Measurements from ENCODE around the gene CILP2.

The CILP2 gene

DNA sequence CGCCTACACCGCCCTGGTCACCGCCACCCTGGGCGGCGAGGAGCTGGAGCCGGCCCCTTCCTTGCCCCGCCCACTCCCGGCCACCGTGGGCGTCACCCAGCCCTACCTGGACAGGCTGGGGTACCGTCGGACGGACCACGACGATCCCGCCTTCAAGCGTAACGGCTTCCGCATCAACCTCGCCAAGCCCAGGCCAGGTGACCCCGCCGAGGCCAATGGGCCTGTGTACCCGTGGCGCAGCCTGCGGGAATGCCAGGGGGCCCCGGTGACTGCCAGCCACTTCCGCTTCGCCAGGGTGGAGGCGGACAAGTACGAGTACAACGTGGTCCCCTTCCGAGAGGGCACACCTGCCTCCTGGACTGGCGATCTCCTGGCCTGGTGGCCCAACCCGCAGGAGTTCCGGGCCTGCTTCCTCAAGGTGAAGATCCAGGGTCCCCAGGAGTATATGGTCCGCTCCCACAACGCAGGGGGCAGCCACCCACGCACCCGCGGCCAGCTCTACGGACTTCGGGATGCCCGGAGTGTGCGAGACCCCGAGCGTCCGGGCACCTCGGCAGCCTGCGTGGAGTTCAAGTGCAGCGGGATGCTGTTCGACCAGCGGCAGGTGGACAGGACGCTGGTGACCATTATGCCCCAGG lies 7.0 kb downstream of the CILP2 start:
- no peak for DNase-seq

DNA sequence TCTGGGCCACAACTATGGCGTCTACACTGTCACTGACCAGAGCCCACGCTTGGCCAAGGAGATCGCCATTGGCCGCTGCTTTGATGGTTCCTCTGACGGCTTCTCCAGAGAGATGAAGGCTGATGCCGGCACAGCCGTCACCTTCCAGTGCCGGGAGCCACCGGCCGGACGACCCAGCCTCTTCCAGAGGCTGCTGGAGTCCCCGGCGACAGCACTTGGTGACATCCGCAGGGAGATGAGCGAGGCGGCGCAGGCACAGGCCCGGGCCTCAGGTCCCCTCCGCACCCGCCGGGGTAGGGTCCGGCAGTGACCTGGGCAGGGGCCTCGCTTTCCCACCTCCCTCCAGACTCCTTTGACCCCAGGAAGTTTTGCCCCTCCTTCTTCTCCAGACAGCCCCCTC lies 7.6 kb downstream of the CILP2 start:
- no peak for DNase-seq

DNA sequence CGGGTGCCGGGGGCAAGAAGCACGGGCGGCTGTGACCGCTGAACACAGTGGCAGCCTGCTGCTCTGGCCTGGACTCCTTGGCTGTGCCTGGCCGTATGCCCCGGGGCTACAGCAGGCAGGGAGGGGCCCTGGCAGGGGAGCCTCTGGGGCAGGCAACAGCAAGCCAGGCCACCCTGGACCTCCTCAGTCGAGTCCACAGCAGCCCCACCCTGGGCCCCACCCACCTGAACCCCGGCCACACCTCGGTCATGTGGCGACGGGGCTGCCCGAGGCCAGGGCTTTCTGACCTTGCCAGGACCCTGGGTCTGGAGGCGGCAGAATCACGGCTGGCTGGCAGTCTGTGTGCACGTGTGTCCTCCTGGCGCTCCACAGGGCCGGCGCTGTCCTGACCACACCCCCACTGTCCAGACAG lies 8.7 kb downstream of the CILP2 start:
- DNase-seq = no peak

DNA sequence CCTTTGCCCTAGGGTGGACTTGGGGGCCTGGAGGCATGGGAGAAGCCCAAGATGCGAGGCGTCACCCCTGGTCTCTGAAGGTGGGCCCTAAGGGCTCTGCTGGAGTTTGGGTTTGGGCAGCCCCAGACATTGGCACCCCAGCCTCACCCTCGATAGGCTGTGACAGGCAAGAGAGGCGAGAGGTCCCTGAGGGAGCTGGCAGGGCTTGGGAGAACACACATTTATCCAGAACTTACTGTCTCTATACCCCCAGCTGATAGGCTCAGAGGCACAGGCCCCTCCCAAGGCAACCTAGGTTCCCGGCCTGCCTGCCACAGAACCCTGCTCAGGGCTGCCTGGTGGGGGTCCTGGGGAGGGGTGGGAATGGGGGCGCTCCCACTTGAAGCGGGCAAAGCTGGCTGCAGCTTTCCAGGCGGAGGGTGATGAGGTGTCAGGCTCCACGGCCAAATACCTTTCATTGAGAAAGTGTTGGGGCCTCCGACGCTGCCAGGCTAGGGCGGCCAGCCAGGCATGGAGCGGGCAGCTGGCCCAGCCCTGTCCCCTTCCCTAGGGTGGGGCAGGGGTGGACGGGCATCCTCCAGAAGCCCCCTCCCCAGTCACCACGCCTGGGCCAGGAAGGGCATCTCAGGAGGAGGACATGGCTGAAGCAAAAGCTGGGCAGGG lies 9.7 kb downstream of the CILP2 start:
- no peak for DNase-seq

DNA sequence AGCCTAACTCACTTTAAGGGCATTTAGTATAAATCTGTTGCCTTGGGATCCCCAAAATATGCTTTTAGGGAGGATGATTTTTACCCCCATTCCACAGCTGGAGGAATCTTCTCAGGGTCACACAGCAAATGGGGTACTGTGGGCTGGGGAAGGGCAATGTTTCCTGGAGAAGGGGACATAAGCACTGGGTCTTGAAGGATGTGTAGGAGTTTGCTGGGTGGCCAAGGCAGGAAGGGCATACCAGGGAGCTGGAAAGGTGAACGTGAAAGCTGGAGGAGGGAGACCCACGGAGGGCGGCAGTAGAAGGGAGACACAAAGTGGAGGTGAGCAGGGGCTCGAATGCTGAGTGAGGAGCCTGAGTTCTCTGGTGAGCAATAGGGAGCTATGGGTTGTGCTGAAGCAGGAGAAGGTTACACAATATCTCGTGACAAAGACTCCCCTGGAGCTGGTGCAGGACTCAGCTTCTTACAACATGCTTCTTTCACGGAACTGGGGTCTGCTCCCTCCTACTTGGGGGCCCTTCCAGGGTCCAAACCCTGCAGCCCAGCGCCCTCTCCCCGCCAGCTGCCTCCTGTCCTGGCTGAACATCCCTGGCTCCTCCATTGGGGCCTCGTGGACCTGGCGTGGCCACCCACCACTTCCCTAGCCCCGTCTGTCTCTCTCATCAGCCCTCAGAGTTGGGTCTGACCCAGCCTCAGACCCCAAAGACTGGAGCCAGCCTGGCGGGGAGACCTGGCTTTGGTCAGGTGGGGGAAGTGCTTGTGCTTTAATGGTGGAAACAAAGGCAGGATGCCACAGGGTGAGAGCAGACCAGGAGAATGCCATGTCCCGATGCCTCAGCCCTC lies 11.1 kb downstream of the CILP2 start:
- no peak for DNase-seq

DNA sequence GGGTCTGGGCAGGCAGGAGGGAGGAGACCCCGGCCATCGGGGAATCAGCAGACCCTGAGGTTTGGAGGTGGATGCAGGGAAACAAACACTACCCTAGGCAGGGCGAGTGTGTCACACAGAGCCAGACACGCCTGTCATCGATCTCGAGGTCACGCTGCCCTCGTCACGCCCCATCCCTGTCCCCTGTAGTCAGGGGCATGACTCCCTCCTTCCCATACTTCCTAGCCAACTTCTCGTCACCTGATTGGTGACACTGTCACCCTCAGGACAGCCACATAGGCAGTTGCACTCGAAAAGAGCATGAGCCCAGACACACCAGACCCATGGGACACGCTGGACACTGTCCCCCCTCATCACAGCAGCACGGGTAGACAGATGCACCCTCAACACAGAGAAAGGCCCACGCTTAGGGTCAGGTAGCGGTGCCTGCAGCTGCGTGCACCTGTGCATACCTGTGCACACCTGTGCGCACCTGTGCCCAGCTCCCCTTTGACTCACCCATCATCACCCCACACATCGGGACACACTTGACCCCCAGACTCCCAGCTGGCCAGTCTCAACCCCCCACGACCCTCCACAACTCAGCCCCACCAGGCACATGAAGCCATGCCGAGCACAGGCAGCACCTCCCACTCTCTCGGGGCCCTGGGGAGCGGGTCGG lies 11.9 kb downstream of the CILP2 start:
- DNase-seq = no peak

DNA sequence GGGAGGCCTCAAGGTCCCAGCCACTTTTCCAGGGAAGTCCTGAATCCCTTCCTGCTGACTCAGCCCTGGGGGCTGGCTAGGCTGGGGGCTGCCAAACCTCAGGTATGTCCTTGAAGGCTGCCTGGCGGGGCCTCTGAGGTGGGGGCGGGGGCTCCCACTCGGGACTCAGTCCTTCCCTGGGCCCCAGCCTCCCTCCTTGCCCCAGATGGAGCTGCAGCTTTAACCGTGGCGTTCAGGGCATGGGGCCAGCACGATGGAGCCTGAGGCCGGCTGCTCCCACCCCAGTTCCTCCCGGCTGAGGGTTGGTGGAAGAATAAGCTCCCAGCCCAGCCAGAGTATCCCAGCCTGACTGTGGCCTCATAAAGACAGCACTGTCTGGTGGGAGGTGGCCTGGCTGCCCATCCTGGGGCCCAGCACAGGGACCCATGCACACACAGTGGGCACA lies 12.4 kb downstream of the CILP2 start:
- DNase-seq = no peak

DNA sequence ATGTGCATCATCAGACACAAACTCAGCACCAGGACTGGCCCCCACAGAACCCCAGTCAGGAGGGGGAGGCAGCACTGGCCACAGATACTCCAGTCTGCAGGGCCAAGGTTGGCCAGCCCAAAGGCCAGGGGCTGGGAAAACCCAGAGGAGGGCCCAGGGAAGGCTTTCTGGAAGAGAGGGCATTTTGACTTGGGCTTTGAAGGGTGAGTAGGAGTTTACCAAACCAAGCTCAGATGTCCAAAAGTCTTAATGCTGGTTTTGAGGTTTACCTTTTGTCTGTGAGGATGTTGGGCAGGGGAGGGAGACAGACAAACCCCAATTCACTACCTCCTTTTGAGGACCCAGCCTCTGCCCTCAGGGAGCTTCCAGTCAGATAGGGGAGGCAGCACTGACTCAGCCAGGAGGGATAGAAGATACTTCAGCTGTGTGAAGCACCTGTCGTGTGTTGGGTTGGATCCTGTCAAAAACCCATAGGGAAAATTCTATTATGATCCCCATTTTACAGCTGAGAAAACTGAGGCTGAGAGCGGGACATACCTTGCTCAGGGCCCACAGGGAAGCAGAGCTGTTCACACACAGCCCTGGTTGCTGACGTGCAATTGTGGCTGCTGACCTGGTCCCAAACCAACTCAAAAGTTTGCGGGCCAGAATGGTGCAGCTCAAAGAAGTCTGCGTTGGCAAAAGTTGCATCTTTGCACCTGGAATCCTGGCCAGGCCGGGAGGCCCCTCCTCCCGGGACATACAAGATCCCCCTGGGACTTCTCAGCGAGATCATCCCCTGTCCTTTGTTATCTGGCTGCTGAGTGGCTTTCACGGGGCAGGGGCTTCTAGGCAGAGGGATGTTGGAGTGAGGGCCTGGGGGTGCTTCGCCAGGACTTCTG lies 13.1 kb downstream of the CILP2 start:
- DNase-seq = no peak

DNA sequence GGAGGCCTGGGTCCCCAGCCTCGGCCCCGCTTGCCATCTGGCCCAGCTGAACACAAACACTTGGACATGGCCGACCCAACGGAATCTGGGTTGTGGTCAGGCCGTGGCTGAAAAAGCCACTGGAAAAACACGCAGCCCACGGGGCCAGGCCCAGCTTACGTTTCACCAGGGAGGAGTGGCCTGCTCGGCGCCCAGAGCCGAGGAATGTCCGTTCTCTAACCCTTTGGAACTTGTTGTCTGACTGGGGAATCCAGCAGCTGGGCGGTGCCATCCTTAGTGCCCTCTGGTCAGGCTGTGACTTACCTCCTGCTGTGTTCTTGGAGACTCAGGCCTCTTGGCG lies 13.8 kb downstream of the CILP2 start:
- DNase-seq = no peak

DNA sequence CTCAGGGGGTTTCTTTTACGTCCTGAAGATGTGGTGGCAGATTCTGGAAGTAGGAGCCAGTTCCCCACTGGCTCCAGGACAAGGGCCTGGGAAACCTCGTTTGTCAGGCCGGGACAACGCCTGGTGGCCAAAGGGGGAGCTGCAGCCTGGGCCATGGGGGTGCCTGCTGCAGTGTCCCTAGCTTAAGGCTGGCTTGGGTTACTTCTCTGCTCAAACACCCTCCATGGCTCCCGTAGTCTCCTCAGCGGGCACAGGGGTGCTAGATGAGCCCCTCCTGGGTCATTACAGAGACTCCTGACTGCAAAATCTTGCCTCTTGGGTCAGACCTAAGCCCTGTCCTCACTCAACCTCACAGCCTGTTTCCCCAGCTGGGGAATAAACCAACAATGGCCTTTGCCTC lies 14.7 kb downstream of the CILP2 start:
- no peak for DNase-seq

DNA sequence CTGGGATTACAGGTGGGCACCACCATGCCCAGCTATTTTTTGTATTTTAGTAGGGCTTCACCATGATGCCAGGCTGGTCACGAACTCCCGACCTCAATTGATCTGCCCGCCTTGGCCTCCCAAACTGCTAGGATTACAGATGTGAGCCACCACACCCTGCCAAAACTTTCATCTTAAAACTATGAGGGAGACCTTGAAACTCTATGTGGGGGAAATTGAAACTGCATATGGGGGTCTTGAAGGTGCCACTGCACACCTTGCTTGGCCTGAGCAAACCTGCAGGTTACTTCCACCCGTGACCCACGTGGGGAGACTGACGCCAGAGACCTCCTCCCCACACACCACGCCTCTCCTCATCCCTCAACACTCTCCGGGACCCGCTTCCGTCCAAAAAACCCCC lies 15.6 kb downstream of the CILP2 start:
- no peak for DNase-seq

DNA sequence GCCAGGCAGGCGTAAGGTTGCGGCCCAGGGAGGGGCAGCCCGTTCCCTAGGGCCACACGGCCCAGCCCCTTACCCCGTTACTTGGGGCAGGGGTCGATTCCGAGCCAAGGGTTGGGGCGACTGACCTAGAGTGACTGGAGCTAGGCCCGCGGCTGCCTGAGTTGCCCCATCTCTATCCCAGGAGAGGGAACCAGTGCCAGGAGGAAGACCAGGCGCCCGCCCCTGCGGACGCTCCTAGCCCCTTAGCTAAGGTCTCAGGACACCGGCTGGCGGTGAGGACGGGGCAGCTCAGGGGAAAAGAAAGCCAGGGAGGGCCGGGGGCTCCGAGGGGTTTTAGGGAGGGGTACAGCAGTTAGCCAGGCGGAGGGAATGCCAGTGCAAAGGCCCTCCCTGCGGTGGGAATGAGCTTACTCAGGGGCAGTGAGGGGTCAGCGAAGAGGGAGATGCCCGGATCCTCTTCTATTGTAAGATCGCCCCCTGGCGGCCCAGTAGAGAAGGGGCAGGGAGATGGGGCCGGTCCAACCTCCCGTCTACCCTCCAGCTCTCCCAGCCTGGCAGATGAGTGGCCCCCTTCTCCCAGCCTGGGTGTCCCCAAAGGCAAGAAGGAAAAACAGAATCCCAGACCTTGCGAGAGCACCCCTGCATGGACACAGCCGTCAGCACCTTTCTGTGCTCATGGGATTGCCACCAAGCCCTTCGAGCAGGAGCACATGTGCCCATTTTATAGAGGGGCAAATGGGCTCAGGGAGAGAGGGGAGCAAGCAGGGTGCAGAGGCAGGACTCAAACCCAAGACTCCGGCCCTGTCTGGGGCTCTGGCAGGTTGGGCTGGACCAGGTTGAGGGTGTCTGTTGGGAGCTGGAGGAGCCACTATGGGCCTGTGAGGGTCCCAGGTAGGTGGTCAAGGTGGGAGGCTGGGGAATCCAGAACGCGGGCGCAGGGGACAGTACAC lies 16.3 kb downstream of the CILP2 start:
- DNase-seq = no peak

DNA sequence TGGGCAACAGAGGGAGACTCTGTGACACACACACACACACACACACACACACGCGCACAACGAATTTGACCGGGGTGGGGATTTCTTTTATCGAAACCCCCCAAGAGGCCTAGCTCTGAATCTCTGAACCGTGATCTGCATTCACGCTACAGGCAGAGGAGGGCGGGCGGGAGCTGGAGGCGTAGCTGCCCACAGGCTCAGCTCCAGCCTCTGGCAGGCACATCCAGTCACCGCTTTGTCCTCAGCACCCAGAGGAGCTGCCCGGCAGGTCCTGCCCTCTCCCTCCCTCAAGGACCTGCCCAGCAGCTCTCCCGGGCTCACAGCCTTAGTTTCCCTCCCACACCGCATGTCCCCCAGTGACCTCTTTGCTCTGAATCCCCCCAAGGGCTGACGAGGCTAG lies 20.0 kb downstream of the CILP2 start:
- no peak for DNase-seq

DNA sequence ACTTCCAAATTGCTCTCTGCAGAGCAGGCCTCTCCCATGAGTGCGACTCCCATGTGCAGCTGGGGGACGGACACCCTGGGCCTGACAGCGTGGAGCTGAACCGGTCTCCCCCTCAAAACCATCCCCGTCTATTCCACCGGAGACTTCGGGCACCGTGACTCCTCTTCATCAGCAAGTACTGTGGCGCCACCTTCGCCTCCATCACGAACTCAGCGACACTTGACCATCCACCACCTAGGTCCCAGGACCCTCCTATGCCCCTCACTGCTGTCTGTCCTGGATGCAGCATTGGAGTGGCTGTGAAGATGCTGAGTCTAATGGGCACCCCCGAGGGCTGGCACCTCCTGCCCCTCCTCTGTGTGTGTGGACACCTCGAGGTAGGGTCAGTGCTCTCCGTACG lies 20.6 kb downstream of the CILP2 start:
- no peak for DNase-seq

DNA sequence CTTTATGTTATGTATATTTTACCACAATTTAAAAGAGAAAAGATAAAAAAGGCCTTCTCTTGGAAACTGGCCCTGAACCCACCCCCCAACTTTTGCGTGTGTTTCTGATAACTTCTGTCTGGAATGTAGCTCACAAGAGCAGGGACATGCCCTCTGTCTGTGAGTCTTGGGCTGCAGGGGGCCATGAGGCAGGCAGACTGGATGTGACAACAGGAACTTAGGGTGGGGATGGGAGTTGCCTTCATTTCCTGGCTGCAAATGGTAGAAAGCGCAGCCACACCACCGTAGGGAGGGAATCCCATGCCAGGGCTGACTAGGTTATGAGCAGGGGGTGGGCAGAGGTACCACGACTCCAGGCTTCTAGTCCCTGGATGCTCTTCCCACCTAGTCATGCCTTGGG lies 21.9 kb downstream of the CILP2 start:
- DNase-seq = no peak

DNA sequence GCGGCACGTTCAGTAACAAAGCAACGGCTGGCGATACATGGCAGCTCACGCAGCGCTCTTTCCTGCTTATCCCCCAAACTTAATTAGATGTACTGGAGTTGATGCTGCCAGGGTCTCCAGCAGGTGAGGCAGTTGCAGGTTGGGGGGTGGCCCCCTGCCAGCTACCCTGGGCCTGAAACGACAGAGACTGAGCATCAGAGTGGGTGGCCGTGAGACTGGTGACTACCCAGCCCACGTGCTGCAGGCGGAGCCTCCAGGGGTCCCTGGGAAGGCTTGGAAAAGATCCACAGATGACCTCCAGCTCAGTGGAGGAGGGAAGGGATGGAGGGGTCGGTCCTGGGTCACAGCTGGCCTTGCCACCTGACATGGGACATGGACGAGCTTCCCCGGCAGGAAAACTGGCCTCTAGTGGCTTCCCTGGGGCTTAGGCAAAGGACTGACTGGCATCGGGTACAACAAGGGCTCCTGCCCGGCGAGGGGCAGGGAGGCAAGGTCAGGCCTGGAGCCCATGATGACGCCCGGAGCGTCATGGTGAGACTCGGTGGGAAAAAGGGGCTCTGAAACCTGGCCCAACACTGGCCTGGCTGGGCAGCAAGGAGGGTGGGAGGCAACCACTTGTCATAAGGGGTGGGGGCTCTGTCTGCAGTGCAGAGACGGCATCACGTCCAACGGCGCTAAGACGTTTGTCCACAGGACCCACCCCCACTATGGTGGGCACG lies 24.0 kb downstream of the CILP2 start:
- DNase-seq = no peak

DNA sequence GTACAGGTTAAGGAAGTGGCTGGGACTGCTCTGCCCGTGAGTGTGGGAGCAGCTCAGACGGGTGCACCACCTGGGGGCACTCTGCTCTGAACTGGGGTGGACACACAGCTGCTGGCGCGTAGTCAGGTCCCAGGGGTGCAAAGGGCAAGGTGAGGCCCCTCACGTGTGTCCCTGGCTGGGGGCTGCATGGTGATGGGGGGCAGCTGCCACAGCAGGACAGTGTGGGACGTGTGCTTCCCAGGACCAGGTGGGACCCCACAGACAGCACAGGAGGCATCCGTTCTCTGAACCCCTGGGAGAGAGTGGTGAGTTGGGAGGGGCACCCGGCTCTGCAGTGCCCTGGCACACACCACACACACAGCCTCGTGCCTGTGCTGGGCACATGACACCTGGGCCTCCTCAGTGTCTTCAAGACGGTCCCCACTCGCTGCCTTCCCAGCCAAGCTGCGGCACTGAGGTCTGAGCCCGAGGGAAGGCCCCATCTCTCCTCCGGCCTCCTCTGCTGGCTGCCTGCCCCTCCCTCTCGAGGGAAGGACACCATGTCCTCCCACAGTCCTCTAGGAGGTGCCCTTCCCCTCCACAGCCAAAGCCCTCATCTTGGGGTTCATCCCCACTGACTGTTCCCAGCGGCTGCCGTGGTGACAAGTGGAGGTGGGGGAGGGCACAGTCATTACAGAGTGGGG lies 24.7 kb downstream of the CILP2 start:
- no peak for DNase-seq

DNA sequence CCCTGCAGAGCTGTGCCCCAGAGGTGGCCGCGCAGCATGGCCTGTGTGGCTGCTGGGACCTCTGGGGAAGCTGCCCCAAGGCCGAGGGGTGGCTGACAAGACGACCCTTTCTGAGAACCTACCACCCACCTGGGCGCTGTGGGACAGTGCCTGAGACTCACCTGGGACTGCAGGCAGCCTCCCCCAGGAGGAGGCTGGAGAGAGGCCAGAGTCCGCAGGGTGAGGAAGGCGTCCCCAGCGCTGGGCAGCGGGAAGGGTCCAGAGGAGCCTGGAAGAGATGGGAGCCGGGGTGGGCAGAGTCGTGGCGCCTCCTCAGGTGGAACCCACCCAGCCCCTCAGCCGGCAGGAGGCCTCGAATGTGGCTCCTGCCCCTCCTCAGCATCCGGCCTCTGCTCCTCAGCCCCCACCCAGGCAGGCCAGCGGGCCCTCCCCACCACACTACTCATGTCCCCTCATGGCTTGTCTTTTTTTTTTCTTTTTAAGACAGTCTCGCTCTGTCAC lies 25.3 kb downstream of the CILP2 start:
- DNase-seq = no peak

DNA sequence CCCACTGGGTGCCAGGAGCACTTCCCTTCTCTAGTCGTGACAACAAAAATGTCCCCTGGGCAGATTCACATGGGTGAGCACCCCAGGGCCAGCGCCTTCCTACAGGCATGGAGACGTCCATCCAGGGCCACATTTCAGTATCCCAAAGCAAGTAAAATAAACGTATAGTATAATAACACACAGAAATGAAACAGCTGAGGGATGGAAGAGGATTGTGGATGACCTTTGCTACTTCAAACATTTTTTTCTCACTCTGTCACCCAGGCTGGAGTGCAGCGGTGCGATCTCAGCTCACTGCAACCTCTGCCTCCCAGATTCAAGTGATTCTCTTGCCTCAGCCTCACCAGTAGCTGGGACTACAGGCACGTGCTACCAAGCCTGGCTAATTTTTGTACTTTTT lies 28.2 kb downstream of the CILP2 start:
- DNase-seq = no peak

DNA sequence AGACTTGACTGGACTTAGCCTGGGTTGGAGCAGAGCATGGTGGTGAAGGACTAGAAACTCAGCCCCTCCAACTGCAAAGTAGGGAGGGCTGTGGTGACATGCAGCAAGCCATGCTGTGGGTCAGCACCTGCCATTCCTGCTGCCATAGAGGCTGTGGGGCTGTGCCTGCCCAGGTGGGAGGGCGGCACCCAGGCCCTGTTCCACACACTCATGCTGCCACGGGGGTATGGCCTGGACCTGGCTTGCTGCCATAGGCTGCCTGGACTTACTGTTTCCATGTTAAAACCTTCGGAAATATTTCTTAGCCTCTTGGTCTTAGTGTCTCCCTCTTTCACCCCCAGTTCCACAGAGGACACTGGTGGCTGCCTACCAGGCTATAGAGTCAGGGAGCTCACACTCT lies 29.3 kb downstream of the CILP2 start:
- no peak for DNase-seq

All from DMS79 (cell line).